WTC11 (cell line): Measurements from ENCODE around the gene TMEM143.

Experiments
- ATF2 ChIP-seq: sonication (generic); formaldehyde crosslinking; IDR thresholded peaks from 2 replicates; pipeline ENCODE4 v1.8.1; 2022; ENCODE audit warnings: low read depth, missing genetic modification reagents, borderline replicate concordance
- CTCF ChIP-seq: fragments of 200-600 bp; IDR thresholded peaks from 2 replicates; pipeline ENCODE4 v1.8.0; 2022; ENCODE audit warnings: antibody characterized with exemption
- NFYB ChIP-seq: sonication (generic); formaldehyde crosslinking; conservative IDR thresholded peaks from 2 replicates; pipeline ENCODE4 v1.8.0; 2022; ENCODE audit warnings: low read depth, missing genetic modification reagents
- SMAD3 ChIP-seq: sonication (generic); formaldehyde crosslinking; IDR thresholded peaks from 2 replicates; pipeline ENCODE4 v1.8.0; 2022; ENCODE audit warnings: missing genetic modification reagents, mild to moderate bottlenecking, borderline replicate concordance

- TF ChIP-seq CTCF, result no peak
- no peak for TF ChIP-seq NFYB (CRISPR knock-in tag)
- TF ChIP-seq SMAD3, result no peak
- TF ChIP-seq ATF2 (CRISPR knock-in tag), result no peak
These were observed 10.1 kb downstream of the TMEM143 start for GRCh38 chr19:48353677-48354076.
